H1 (cell line): ENCODE results near the gene SLC35F1. TPM values are rescaled to one million over a fixed set of nuclear protein-coding genes. Genes with fewer than 3 reads are reported as not detected.
A peak's percentile ranks its signal among the peaks of the same experiment; 100 is the strongest.

Experiments
- CTCF ChIA-PET: fragments of 300-600 bp; sonication (Branson Sonifier 250); formaldehyde crosslinking; loops from one replicate; lab custom pipeline; 2021; ENCODE audit not compliant: partially characterized antibody; lab: Charles Lee
- POLR2A ChIA-PET: fragments of 300-600 bp; sonication (Branson Sonifier 250); formaldehyde crosslinking; loops from one replicate; lab custom pipeline; 2021; ENCODE audit warnings: inconsistent platforms; ENCODE audit not compliant: partially characterized antibody; lab: Charles Lee
- DNase-seq, 2 experiments: peaks; one replicate each; pipeline versions ENCODE4 v3.0.0 to v3.0.0-alpha.2; 2010 to 2022; ENCODE audit warnings: low spot score in 2 of 2, low read depth in 1 of 2, mixed read lengths in 1 of 2
- FAIRE-seq: peaks from 2 replicates; lab custom pipeline; 2011; peaks lifted over from hg19 to GRCh38; lab: Jason Lieb, UNC
- H2AFZ ChIP-seq: 2 replicates; pipeline ENCODE4 v1.8.1; 2012; ENCODE audit warnings: low read length, inconsistent platforms
- H2AK5ac ChIP-seq: 2 replicates; pipeline ENCODE4 v1.6.1; 2013; ENCODE audit warnings: low read depth, low read length
- H2BK120ac ChIP-seq: replicated peaks from 2 replicates; pipeline ENCODE3; 2013; ENCODE audit warnings: low read depth, low read length, inconsistent platforms
- H2BK12ac ChIP-seq: 2 replicates; pipeline ENCODE4 v1.6.1; 2013; ENCODE audit warnings: low read depth, low read length
- H2BK15ac ChIP-seq: 2 replicates; pipeline ENCODE4 v1.6.1; 2013; ENCODE audit warnings: low read length
- H2BK20ac ChIP-seq: 2 replicates; pipeline ENCODE4 v1.6.1; 2013; ENCODE audit warnings: low read length
- H2BK5ac ChIP-seq: 2 replicates; pipeline ENCODE4 v1.6.1; 2013; ENCODE audit warnings: low read depth, low read length
- H3K14ac ChIP-seq: 2 replicates; pipeline ENCODE4 v1.6.1; 2013; ENCODE audit warnings: inconsistent platforms; ENCODE audit not compliant: insufficient read length
- H3K18ac ChIP-seq: 2 replicates; pipeline ENCODE4 v1.6.1; 2013; ENCODE audit warnings: low read length; ENCODE audit errors: extremely low read depth
- H3K23ac ChIP-seq: 2 replicates; pipeline ENCODE4 v1.6.1; 2013; ENCODE audit warnings: inconsistent platforms; ENCODE audit not compliant: insufficient read length
- H3K23me2 ChIP-seq: 2 replicates; pipeline ENCODE4 v1.6.1; 2013; ENCODE audit warnings: low read depth, low read length
- H3K27ac ChIP-seq: 2 replicates; pipeline ENCODE4 v1.6.1; 2011; ENCODE audit warnings: low read depth, low read length, inconsistent platforms
- H3K27me3 ChIP-seq, 4 experiments: replicated peaks in 1 of 4; 1 replicate in 1 of 4; 2 replicates in 3 of 4; pipeline versions ENCODE4 v1.6.1 to v1.8.1; 2011 to 2013; ENCODE audit warnings: low read length in 3 of 4, mild to moderate bottlenecking in 3 of 4, inconsistent platforms in 2 of 4, mixed read lengths in 2 of 4, moderate library complexity in 1 of 4; ENCODE audit not compliant: control insufficient read depth in 3 of 4, insufficient read depth in 3 of 4; ENCODE audit errors: extremely low read depth in 1 of 4
- H3K36me3 ChIP-seq, 4 experiments: 2 replicates each; pipeline versions ENCODE4 v1.6.1 to v1.8.1; 2011 to 2013; ENCODE audit warnings: mild to moderate bottlenecking in 4 of 4, low read length in 3 of 4, moderate library complexity in 2 of 4, control low read depth in 1 of 4, inconsistent platforms in 1 of 4; ENCODE audit not compliant: insufficient read depth in 4 of 4, control insufficient read depth in 2 of 4
- H3K4ac ChIP-seq: replicated peaks from 2 replicates; pipeline ENCODE3; 2013; ENCODE audit warnings: low read length, low read depth, mixed read lengths, inconsistent platforms; ENCODE audit not compliant: insufficient read length
- H3K4me1 ChIP-seq, 4 experiments: replicated peaks in 1 of 4; 1 replicate in 1 of 4; 2 replicates in 3 of 4; pipeline versions ENCODE4 v1.6.1 to v1.8.1; 2011 to 2013; ENCODE audit warnings: low read length in 3 of 4, inconsistent platforms in 2 of 4, mixed read lengths in 1 of 4; ENCODE audit not compliant: insufficient read depth in 4 of 4, control insufficient read depth in 3 of 4
- H3K4me2 ChIP-seq, 2 experiments: 2 replicates each; pipeline versions ENCODE4 v1.6.1 to v1.8.1; 2011 to 2013; ENCODE audit warnings: low read depth in 2 of 2, low read length in 2 of 2, control low read depth in 1 of 2, inconsistent platforms in 1 of 2, mild to moderate bottlenecking in 1 of 2; ENCODE audit not compliant: insufficient read depth in 1 of 2
- H3K4me3 ChIP-seq, 4 experiments: fragments of 200-600, 300-600 bp in 1 of 4; sonication (generic), shearing (Covaris generic), sonication (Bioruptor Twin) in 1 of 4; 2 replicates each; pipeline versions ENCODE4 v1.5.1 to v1.8.1; 2011 to 2016; ENCODE audit warnings: low read length in 4 of 4, low read depth in 3 of 4, control low read depth in 2 of 4, inconsistent platforms in 2 of 4, mild to moderate bottlenecking in 2 of 4, mixed read lengths in 1 of 4, moderate library complexity in 1 of 4; ENCODE audit not compliant: insufficient read depth in 2 of 4; ENCODE audit errors: extremely low read depth in 1 of 4
- H3K56ac ChIP-seq: replicated peaks from 2 replicates; pipeline ENCODE3; 2013; ENCODE audit warnings: low read depth, mild to moderate bottlenecking, mixed read lengths, low read length, inconsistent platforms; ENCODE audit not compliant: insufficient read length
- H3K79me1 ChIP-seq: 2 replicates; pipeline ENCODE4 v1.6.1; 2013; ENCODE audit warnings: low read depth, low read length, control low read depth
- H3K79me2 ChIP-seq, 2 experiments: 2 replicates each; pipeline versions ENCODE4 v1.6.1 to v1.8.1; 2012 to 2013; ENCODE audit warnings: low read length in 2 of 2, mild to moderate bottlenecking in 2 of 2, inconsistent platforms in 1 of 2; ENCODE audit not compliant: insufficient read depth in 2 of 2, control insufficient read depth in 1 of 2
- H3K9ac ChIP-seq, 4 experiments: replicated peaks in 1 of 4; 1 replicate in 1 of 4; 2 replicates in 3 of 4; pipeline versions ENCODE4 v1.6.1 to v1.8.1; 2011 to 2013; ENCODE audit warnings: low read depth in 3 of 4, low read length in 3 of 4, control low read depth in 2 of 4, mild to moderate bottlenecking in 2 of 4, moderate library complexity in 2 of 4, inconsistent platforms in 1 of 4; ENCODE audit errors: extremely low read depth in 1 of 4
- H3K9me3 ChIP-seq, 2 experiments: 2 replicates each; pipeline versions ENCODE4 v1.6.1 to v1.8.1; 2012 to 2013; ENCODE audit warnings: mild to moderate bottlenecking in 2 of 2, moderate library complexity in 2 of 2, control low read depth in 1 of 2, inconsistent platforms in 1 of 2, low read depth in 1 of 2, low read length in 1 of 2, mixed read lengths in 1 of 2; ENCODE audit not compliant: insufficient read depth in 2 of 2
- H4K20me1 ChIP-seq, 2 experiments: replicated peaks in 1 of 2; 2 replicates each; pipeline versions ENCODE3 to v1.8.1; 2011 to 2013; ENCODE audit warnings: inconsistent platforms in 2 of 2, low read length in 2 of 2, mild to moderate bottlenecking in 1 of 2; ENCODE audit not compliant: insufficient read depth in 2 of 2, control insufficient read depth in 1 of 2
- H4K5ac ChIP-seq: 2 replicates; pipeline ENCODE4 v1.6.1; 2013; ENCODE audit warnings: low read length, low read depth, mixed read lengths, inconsistent platforms; ENCODE audit not compliant: insufficient read length
- H4K8ac ChIP-seq: 2 replicates; pipeline ENCODE4 v1.8.0; 2013; ENCODE audit warnings: mild to moderate bottlenecking, moderate library complexity, low read length, inconsistent platforms; ENCODE audit not compliant: insufficient read depth; ENCODE audit errors: extremely low read depth
- H4K91ac ChIP-seq: replicated peaks from 2 replicates; pipeline ENCODE3; 2013; ENCODE audit warnings: low read length, mixed read lengths, inconsistent platforms; ENCODE audit not compliant: insufficient read length
- BCL11A ChIP-seq, 2 experiments: IDR thresholded peaks; one replicate each; pipeline ENCODE4 v1.6.1; 2011; ENCODE audit warnings: low read depth in 2 of 2, low read length in 2 of 2, mild to moderate bottlenecking in 2 of 2
- CHD1 ChIP-seq: IDR thresholded peaks from 2 replicates; pipeline ENCODE4 v1.6.1; 2012; ENCODE audit warnings: low read depth, low read length, improper control_type of control experiment
- EP300 ChIP-seq, 2 experiments: IDR thresholded peaks; 1 replicate in 1 of 2; 2 replicates in 1 of 2; pipeline ENCODE4 v1.6.1; 2011 to 2012; ENCODE audit warnings: low read depth in 2 of 2, low read length in 2 of 2, mild to moderate bottlenecking in 2 of 2, borderline replicate concordance in 1 of 2, inconsistent platforms in 1 of 2, moderate library complexity in 1 of 2
- EZH2 ChIP-seq: fragments of 200-600 bp; sonication (generic); IDR thresholded peaks from 2 replicates; pipeline ENCODE4 v1.7.1; 2012; ENCODE audit warnings: low read depth, mild to moderate bottlenecking, moderate library complexity, low read length, inconsistent platforms; ENCODE audit not compliant: severe bottlenecking
- KDM5A ChIP-seq: fragments of 200-600 bp; IDR thresholded peaks from 2 replicates; pipeline ENCODE4 v1.7.1; 2012; ENCODE audit warnings: mild to moderate bottlenecking, low read length, inconsistent platforms, mixed read lengths
- PHF8 ChIP-seq: fragments of 200-600 bp; sonication (generic); conservative IDR thresholded peaks from 2 replicates; pipeline ENCODE4 v1.7.1; 2012; ENCODE audit warnings: low read depth, mild to moderate bottlenecking, inconsistent platforms, low read length, moderate library complexity
- RFX5 ChIP-seq: IDR thresholded peaks from 2 replicates; pipeline ENCODE4 v1.6.1; 2011; ENCODE audit warnings: low read depth, low read length, improper control_type of control experiment, borderline replicate concordance
- SIRT6 ChIP-seq: IDR thresholded peaks from one replicate; pipeline ENCODE4 v1.7.1; 2012; ENCODE audit warnings: low read length, inconsistent platforms
- SP4 ChIP-seq: IDR thresholded peaks from 2 replicates; pipeline ENCODE4 v1.6.1; 2012; ENCODE audit warnings: low read length, inconsistent platforms
- SRF ChIP-seq: IDR thresholded peaks from 2 replicates; pipeline ENCODE4 v1.6.1; 2011; ENCODE audit warnings: mild to moderate bottlenecking, low read depth, low read length, moderate library complexity
- SUZ12 ChIP-seq: fragments of 200-600 bp; sonication (generic); IDR thresholded peaks from 2 replicates; pipeline ENCODE4 v1.6.1; 2012; ENCODE audit warnings: mild to moderate bottlenecking, inconsistent platforms, low read length, moderate library complexity, mixed read lengths
- TBP ChIP-seq: IDR thresholded peaks from 2 replicates; pipeline ENCODE4 v1.6.1; 2011; ENCODE audit warnings: low read depth, low read length, improper control_type of control experiment
- USF2 ChIP-seq: IDR thresholded peaks from 2 replicates; pipeline ENCODE4 v1.6.1; 2011; ENCODE audit warnings: low read length, improper control_type of control experiment
- YY1 ChIP-seq: IDR thresholded peaks from 2 replicates; pipeline ENCODE4 v1.6.1; 2011; ENCODE audit warnings: low read depth, mild to moderate bottlenecking, low read length
- WGBS, 2 experiments: shearing (Covaris generic) in 1 of 2; methylation state at CpG; one replicate each; pipeline versions ENCODE4 v1.1.6 to v1.1.7; 2013 to 2015; ENCODE audit warnings: low lambda C conversion rate in 2 of 2, mixed read lengths in 2 of 2, inconsistent platforms in 1 of 2, low coverage in 1 of 2, missing lambda C conversion rate in 1 of 2; ENCODE audit not compliant: insufficient replicate concordance in 2 of 2, insufficient coverage in 1 of 2, insufficient read length in 1 of 2; ENCODE audit errors: extremely low coverage in 1 of 2, missing lambda C conversion rate in 1 of 2; 5-methylcytosine and 5-hydroxymethylcytosine counted together
- polyA plus RNA-seq, 7 experiments: library from polyadenylated mRNA; depleted of rRNA in 3 of 7; stranded (reverse) in 5 of 7; unstranded in 2 of 7; fragments of >200 nt in 5 of 7; fragments of 200-250 nt in 2 of 7; gene quantifications; 1 replicate in 5 of 7; 2 replicates in 1 of 7; 4 replicates in 1 of 7; pipeline versions ENCODE4 v1.2.1 to v1.2.3, GENCODE V29; 2011 to 2013; ENCODE audit warnings: missing spikeins in 2 of 7, mixed read lengths in 2 of 7
- total RNA-seq: library from RNA; stranded (reverse); fragmentation: NEBNext Ultra II Directional; extraction: Animal tissue kit (Norgen Biotek cat#: 25700); gene quantifications from 2 replicates; pipeline ENCODE4 v1.2.1, GENCODE V29; 2021

Gene SLC35F1
- total and polyA plus RNA-seq, 2 of the 8 experiments (the other 6 are each of a cell fraction or from before 2014, with no cell fraction given): 7.0 to 10.0 TPM

- DNase-seq: no peak
- no peaks in the 10 kb centered on the region for H3K79me2 ChIP-seq
- no peaks in the 10 kb centered on the region for H4K20me1 ChIP-seq
- H3K56ac ChIP-seq: no peak overlapping the region
- H3K79me1 ChIP-seq: no peaks in the 10 kb centered on the region
- H2BK5ac ChIP-seq: no peak overlapping the region
- H3K23me2 ChIP-seq: no peaks in the 10 kb centered on the region
- H3K23ac ChIP-seq: no peak overlapping the region
- no peak overlapping the region for H4K5ac ChIP-seq
- no peak overlapping the region for H2BK15ac ChIP-seq
- H3K4me3 ChIP-seq: no peak overlapping the region
- H2AFZ ChIP-seq: peak overlapping the region; percentile 80
- H2BK20ac ChIP-seq: no peak overlapping the region
- H3K9ac ChIP-seq: no peak overlapping the region
- H4K8ac ChIP-seq: no peak overlapping the region
- H3K27me3 ChIP-seq: no peaks in the 10 kb centered on the region
- H3K36me3 ChIP-seq: no peaks in the 10 kb centered on the region
- no peak overlapping the region for H3K4me2 ChIP-seq
- no peak overlapping the region for H3K4ac ChIP-seq
- no peak overlapping the region for H3K14ac ChIP-seq
- POLR2A ChIA-PET: no interaction called here
- H2BK12ac ChIP-seq: no peak overlapping the region
- H4K91ac ChIP-seq: no peak overlapping the region
- no peak overlapping the region for H2BK120ac ChIP-seq
- H3K27ac ChIP-seq: no peak overlapping the region
- H3K9me3 ChIP-seq: no peaks in the 10 kb centered on the region
- H3K18ac ChIP-seq: no peak overlapping the region
- no peak overlapping the region for H2AK5ac ChIP-seq
- H3K4me1 ChIP-seq: no peaks in the 10 kb centered on the region
- no peak for FAIRE-seq
- 43% methylated on average over 1 of the region's 1 CpG; no CpG with 5 or more reads in 1 of the 2 experiments for WGBS, 2 experiments
- CTCF ChIA-PET: interaction anchor here (1.3 kb wide), 1 partner anchor 16 kb away, joined by 3 read pairs; no protein-coding TSS in a partner anchor
- TF ChIP-seq YY1: no peak
- no peak for TF ChIP-seq BCL11A (IDR thresholded peaks at IDR 0.05; ENCODE audit: low read depth in 2 of 2, low read length in 2 of 2)
- no peak for TF ChIP-seq PHF8
- TF ChIP-seq TBP: no peak
- TF ChIP-seq SUZ12: no peak
- TF ChIP-seq RFX5: no peak
- TF ChIP-seq CHD1: no peak
- no peak for TF ChIP-seq KDM5A
- no peak for TF ChIP-seq SP4
- TF ChIP-seq EP300 (IDR thresholded peaks at IDR 0.05; ENCODE audit: borderline replicate concordance in 1 of 2, low read depth in 2 of 2, low read length in 2 of 2): no peak
- no peak for TF ChIP-seq SIRT6
- no peak for TF ChIP-seq USF2
- no peak for TF ChIP-seq EZH2
- TF ChIP-seq SRF: no peak
Observed at GRCh38 chr6:118335325-118335816, 428.3 kb downstream of the SLC35F1 start.
